ENCODE data around the gene CDC34.

Gene CDC34

DNA sequence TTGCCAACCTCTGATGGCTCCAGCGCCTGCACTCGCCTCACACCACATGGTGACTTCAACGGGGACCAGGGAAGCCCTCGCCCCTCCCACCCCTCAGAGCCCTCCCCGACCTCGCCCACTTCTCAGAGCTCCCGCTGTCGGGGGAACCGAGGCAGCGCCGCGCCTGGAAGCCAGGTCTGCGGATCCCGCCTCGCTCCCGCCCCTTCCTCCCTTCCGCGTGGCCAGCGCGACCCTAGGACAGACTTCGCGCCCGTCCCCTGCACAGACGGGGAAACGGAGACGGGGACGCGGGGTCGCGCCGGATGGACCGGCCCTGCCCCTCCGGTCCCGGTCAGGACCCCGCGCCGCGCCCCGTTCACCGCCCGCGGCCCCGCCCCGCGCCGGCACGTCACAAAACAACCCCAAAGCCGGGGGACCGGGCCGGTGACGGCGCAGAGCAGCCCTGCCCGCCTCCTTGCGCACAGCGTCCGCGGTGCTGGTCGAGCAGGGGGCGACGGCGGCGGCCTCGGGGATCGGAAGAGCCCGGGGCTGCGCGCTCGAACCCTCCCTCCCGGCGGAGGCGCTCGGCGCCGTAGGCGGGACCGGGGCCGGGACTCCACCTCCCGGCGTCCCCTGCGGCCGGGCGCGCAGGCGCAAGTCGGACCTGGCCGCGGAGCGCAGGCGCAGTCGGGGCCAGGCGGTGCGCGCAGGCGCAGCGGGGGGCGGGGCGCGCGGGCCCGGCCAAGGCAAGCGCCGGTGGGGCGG lies 379 bp upstream of the CDC34 start:
- TF ChIP-seq, protein P1, sequence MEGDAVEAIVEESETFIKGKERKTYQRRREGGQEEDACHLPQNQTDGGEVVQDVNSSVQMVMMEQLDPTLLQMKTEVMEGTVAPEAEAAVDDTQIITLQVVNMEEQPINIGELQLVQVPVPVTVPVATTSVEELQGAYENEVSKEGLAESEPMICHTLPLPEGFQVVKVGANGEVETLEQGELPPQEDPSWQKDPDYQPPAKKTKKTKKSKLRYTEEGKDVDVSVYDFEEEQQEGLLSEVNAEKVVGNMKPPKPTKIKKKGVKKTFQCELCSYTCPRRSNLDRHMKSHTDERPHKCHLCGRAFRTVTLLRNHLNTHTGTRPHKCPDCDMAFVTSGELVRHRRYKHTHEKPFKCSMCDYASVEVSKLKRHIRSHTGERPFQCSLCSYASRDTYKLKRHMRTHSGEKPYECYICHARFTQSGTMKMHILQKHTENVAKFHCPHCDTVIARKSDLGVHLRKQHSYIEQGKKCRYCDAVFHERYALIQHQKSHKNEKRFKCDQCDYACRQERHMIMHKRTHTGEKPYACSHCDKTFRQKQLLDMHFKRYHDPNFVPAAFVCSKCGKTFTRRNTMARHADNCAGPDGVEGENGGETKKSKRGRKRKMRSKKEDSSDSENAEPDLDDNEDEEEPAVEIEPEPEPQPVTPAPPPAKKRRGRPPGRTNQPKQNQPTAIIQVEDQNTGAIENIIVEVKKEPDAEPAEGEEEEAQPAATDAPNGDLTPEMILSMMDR (IDR thresholded peaks at IDR 0.05) = no peak

DNA sequence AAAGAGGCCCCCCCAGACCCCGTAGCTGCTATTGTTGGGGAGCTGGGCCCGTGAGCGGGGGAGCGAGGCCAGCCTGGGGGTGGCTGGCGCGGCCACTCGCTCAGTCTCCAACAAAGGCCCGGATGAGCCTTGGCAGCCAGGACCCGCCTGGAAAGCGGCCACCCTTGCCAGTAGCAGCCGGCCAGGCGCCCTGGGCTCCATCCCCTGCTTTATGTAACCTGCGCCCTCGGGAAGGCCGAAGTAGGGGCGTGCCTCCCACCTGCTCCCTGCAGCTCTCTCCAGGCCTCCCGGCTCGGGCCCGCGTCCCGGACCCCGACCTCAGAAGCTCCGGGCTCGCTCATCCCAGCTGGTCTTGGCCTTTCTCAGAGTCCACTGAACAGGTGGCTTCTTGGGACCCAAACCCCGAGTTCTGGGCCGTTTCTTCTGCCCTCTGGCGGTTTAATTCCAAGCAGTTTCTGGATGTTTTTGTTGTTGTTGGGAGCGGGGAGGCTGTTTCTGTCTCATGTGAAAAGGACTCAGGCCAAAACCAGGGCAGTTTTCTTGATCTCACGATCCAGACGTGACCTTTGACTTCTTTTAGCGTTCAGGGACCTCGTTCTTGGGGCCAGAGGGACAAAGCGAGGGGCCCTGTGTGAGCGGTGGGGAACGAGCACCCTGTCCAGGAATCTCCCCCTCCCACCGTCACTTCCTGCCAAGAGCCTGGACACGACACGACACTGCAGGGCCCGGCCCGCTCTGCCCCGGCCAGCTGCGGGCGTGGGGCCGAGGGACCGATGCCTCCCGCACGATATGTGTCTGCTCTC lies 1.2 kb downstream of the CDC34 start:
- TF ChIP-seq, protein P1 (IDR thresholded peaks at IDR 0.05) = peak; percentile 54; the same call in 1 of the 2 replicates

DNA sequence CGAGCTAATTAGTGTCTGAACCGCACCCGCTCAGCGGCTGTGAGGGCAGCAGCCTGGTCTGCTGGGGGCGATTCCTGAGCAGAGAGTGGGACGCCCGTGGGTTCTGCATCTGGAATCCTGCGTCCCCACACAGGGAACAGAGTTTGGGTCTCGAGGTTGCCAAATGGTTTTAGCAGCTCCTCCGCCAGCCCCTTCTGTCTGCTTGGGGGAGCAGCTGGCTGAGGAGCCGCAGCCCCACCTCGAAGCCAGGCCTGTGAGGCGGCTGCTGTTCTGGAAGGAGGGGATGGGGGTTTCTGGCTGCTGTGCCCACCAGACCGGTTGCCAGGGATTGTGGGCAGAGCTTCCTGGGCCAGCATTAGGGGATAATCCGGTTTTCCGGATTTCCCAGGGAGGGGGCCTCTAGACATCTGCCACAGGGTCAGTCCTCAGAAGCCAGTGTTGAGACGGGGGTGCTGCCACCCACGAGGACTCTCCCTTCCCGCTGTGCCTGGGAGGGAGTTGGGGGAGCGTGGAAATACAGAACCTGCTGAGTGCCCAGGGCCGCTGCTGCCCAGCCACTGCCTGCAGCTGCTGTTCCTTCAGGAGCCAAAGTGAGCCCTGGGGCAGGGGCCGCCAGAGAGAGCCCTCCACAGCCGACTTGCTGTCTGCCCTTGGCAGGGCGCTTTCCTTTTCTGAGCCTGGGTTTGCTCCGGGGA lies 2.0 kb downstream of the CDC34 start:
- TF ChIP-seq, protein P1 (IDR thresholded peaks at IDR 0.05) = no peak

DNA sequence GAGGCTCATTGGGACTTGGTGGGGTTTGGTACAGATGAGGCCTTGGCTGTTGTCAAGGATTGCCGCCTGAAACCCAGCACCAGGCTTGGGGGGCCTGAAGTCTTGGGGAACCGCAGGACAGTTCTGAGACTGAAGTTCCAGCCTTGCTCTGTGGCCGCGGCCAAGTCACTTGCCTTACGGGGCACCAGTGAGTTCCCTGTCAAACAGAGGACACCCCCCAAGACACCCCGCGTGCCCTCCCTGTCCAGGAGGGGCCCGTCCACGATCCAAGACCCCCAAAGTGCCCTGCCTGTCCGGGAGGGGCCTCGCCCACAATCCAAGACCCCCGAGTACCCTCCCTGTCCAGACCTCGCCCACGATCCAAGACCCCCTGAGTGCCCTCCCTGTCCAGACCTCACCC lies 2.5 kb downstream of the CDC34 start:
- TF ChIP-seq, protein P1 (IDR thresholded peaks at IDR 0.05) = no peak

DNA sequence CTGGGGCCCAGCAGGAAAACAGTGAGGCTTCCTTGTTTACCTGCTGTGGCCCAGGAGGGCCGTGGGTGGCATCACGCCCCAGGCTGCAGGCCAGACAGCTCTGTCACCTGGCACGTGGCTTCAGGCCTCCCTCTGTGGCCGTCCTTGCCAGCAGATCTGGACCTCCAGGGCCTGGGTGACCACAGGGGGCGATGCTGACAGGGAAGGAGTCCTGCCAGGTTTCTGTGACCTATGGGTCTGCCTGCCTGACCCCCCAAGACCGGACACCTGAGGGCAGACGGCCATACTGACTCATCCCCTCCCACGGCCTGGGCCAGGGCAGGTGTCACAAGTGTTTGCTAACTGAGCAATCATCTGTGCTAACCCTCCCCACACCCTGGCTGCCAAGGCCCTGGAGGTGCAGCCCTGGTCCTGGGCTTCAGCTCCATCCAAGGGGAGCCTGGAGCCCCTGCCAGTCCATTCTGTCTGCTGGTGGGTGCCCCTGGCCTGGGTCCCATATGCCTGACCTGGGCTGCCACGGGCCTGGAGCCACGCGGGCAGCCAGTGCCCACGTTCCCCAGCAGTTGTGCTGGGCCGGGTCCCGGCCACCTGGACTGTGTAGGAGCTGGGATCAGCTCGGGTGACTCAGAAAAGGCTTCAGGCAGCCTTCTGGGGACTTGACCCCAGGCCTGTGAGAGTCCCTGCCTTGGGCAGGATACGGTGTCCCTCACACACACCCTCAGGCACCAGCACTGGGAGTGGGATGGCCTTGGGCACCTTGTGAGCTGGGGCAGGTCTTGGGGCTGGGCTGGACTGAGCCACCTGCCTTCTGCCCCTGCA lies 3.7 kb downstream of the CDC34 start:
- TF ChIP-seq, protein P1 (IDR thresholded peaks at IDR 0.05) = no peak

DNA sequence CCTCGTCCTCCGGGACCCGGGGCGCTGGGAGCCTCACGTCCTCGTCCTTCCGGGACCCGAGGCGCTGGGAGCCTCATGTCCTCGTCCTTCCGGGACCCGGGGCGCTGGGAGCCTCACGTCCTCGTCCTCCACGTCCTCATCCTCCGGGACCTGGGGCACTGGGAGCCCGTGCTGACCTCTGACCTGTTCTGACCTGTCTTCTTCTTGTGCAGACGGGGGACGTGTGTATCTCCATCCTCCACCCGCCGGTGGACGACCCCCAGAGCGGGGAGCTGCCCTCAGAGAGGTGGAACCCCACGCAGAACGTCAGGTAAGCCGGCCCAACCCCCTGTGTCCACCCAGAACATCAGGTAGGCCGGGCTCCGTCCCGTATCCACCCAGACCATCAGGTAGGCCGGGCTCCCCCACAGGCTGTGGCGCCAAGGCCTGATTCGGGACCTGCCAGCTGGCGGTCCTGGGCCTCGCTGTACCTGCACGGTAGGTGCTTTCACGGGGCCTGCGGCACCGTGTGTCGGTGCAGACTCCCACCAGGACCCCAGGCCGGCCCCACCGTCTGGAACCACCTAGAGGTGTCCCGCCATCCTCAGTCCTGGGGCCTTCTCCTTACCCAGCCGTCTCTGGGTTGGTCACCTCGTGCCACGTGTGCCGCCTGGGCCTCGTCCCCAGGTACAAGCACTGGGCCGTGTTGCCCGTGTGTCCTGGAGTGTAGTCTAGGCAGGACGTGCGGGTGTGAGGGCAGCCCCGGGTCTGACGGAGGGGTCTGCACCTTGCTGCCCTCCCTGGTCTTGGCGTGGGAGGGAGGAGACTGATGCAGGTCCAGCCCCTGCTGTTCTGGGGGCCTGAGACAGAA lies 4.7 kb downstream of the CDC34 start:
- TF ChIP-seq, protein P1 (IDR thresholded peaks at IDR 0.05) = no peak
